Stimulated activated CD4-positive, alpha-beta T cell treated with anti-CD3 and anti-CD28 coated beads, Interleukin-2, amount 100 ng/mL, for 24 hours (primary cell): ENCODE measurements around the gene STARD10.
"Not testable (repeated sequence)": the region's sequence is repeated elsewhere in the genome, so short reads cannot be mapped to it uniquely, and the experiment has no call there.

Experiments used
- DNase-seq, 2 donors: peaks; one replicate each; pipeline ENCODE4 v3.0.0-alpha.2; 2020

The STARD10 gene

GRCh38 chr11:72825661-72826060 lies 31.8 kb upstream of the STARD10 start:
- no peak for DNase-seq

DNA sequence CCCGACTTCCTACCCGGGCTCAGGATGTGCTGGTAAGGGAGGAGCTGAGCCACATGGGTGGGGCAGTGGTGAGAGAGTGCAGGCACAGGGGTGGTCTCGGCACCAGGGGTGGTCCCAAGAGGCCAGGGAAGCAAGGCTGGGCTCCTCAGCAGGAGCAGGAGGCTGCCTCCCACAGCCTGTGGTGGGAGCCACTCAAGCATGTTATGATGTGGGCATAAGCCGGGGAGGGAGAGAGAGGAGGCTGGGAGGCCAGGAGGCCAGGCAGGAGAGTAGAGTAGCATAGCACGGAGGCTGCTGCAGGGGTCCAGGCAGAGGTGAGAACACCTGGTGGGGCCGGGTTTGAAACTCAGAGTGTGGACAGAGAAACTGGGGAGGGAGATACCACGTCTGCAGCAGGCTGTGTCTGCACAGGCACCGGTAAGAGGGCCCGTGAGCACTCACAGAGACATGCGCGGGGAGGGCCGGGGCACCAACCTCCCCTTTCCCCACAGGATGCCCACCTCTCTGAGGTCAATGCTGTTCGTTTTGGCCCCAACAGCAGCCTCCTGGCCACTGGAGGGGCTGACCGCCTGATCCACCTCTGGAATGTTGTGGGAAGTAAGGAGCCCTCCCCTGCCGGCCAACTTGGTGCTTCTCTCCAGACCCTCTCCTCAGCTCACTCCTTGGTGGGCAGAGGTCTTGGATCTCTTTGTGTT lies 31.1 kb upstream of the STARD10 start:
- no peak for DNase-seq

GRCh38 chr11:72824020-72824419 lies 30.2 kb upstream of the STARD10 start:
- DNase-seq = no peak

GRCh38 chr11:72823105-72823804 lies 29.4 kb upstream of the STARD10 start:
- DNase-seq = no peak

DNA sequence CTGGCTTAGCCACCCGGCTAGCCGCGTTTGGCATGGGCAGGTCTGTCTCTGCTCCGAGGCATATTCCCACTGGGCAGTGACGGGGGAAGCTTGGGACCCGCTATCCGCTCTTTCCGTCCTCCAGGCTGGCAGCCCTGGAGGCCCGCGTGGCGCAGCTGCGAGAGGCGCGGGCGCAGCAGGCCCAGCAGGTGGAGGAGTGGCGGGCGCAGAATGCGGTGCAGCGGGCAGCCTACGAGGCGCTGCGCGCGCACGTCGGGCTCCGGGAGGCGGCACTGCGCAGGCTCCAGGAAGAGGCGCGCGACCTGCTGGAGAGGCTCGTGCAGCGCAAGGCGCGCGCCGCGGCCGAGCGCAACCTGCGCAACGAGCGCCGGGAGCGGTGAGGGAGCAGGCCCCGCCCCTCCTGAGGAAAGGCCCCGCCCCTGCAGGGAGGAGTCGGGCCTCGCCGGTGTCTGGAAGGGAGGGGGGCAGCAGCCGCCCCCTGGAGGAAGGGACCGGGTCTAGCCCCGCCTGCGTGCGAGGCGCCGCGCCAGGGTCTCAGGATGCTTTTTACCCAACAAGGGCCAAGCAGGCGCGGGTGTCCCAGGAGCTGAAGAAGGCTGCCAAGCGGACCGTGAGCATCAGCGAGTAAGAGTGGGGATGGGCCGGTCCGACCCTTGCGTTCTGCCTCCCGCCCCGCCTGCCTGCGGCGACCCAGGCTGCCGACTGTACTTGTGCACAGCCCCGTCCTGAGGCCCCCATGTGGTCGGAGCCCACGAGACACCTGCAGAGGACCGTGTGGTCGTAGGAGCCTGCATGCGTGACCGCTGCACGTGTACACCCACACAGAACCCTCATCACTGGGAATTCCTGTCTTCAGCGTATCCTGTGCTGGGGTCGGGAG lies 28.3 kb upstream of the STARD10 start:
- peak; percentile 83 to 90 for DNase-seq

- DNase-seq = no peak
Measured at GRCh38 chr11:72821221-72821919, 27.5 kb upstream of the STARD10 start.

DNA sequence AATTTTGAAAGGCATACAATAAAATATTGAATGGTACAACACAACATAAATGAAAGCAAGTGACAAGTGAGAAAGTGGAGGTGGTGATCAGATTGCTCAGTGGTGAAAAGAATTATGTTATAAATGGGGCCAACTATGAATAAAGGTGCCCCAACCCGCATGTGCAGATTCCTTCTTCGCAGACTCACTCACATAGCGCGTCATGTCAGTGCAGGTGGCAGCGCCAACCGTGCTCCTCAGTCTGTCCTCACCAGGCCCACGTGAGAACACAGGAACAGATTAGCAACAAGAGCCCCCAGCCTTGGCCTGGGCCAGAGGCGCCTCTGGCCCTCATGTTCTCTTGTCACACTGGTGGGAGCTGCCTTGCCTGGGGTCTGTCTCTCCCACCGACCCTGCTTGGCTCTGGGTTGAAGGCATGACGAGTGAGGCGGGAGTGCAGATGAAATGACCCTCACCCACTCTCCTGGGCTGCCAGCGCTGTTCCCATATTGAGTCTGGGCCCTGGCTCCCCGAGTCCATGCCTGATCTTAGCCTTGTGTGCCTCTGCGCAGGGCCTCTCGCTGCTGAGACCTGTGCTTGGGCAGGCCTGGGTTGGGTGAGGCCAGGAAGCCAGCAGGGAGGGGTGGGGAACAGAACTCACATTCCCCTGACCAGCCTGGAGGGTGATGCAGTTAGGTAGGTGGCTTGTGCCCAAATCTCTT lies 26.7 kb upstream of the STARD10 start:
- no peak for DNase-seq

DNA sequence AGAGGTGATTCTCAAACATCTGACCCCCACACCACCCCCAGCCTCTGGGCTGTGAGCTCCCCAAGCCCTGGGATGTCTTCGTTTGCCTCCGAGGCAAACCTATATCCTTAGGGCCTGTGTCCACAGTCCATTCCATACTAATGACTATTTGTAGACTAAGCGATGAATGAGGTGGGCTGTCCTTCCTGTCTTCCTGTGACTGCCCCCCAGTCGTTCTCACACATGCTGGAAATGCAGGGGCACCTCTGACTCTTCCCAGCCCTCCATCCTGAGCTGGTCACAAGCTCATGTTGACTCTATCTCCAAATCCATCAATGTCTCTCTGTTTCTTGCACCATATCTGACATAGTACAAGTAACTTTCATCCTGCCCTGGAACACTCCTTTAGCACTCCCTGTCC lies 25.1 kb upstream of the STARD10 start:
- no peak for DNase-seq

DNA sequence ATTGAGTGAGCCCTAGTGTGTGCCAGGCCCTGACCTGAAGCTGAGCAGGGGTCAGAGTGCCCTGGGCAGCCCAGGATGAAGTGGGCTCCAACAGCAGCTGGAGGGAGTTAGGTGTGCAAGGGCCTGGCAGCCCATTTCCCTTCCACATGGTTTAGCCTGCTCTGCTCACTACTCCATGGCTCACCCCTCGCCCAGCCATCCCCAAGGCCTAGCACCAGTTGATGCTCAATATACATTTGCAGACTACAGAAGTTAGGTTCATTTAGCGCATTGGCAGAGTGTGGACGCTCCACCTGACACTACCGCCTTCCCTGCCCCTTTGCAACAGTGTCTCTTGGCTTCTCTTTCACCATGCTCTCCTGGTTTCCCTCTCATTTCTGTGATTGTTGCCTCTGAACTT lies 24.1 kb upstream of the STARD10 start:
- DNase-seq = no peak

- no peak for DNase-seq
Measured at GRCh38 chr11:72816404-72816990, 22.6 kb upstream of the STARD10 start.

GRCh38 chr11:72815110-72815618 lies 21.3 kb upstream of the STARD10 start:
- no peak for DNase-seq

DNA sequence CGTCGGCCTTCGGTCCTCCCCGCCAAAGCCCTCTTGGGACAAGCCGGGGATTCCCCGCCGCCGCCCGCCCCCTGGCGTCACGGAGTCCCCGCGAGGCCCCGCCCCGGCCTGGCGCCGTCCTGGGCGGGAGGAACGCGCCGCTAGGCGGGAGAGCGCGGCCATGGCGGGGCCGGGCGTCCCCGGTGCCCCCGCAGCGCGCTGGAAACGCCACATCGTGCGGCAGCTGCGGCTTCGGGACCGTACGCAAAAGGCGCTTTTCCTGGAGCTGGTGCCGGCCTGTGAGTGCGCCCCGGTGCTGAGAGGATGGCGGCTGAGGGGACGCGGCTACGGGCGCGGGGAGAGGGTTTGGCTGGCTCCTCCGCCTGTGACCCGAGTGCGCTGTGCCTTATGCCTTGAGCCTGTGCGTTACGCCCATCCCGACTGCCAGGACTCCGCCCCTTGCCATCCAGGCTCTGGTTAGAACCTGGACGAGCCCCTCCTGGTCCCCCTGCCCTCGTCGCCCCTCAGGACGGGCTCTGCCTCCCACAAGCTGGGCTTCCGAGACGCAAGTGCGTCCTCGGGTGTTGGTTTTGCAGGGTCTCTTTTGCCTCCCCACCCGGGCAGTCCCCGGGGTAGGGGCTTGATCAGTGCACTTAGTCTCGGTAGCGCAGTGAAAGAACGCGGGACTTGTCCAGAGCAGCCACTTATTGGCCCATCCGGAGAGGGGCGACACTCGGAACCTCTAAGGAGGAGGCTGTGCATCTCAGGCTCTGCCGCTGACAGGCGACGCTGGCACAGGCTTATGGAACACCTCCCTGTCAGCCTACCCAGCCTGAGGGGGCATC lies 20.7 kb upstream of the STARD10 start, which contains the start of gene ATG16L2:
Gene ATG16L2 (plus strand): TSS at position 126 of the 824 bp plus-strand sequence. CDS start 35 bp downstream, at position 161.
- DNase-seq = peak; percentile 90 to 91

DNA sequence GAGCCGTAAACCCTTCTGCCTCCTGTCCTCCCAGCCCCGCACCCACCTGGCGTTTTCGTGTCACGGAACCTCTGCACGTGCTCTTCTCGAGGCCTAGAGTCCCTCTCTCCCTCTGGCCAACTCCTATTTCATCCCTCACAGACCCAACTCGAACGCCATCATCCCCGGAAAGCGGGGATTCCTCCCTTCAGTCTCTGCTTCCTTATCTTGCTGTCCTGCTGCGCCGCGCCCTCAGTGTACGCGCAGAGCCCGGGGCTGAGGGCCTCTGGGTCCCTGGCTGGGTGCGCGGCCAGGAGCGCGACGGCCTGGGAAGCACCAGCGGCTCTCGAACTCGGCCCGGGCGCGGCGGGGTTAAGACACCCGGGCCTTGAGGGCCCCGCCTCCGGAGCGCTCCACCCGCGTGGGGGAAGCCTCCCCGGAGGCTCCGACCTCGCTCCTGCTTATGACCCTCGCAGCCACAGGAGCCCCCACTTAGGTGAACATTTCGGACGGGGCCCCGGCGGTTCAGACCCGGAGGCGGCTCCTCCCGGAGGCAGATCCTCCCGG lies 20.0 kb upstream of the STARD10 start:
- DNase-seq = peak in 1 of 2 donors; percentile 84

DNA sequence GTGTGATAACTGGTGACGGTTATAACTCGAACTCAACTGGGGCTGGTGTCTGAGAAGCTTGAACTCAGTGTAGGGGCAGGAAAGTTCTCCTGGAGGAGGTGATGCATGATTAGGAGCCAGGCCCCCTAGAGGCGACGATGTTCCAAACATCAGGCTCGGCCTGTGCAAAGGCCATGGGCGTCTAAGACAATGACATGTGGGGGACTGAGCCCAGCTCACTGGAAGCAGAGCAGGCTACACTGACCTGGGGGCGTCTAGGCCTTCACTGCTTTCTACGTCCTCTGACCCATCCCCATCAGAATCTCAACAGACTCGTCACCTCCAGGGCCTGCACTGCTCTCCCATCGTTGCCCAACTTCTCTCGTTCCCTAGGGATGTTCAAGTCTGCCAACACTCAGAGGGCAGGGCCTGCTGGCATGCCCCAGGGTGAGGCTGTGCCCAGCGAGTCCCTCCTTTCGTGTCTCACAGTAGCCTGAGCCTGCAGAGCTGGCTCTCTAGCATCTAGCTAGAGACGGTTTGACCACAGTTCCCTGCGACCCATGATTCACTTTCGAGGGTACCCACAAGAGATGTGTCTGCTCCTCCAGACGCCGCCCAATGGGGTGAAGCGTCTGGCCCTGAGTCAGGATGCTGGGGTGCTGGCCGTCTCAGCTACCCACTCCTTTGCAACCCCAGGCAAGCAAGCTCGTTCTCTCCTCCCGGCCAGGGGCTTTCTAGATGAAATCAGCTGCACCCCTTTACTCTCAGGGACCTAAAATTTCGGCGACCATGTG lies 19.3 kb upstream of the STARD10 start:
- DNase-seq = peak; percentile 77 to 78

DNA sequence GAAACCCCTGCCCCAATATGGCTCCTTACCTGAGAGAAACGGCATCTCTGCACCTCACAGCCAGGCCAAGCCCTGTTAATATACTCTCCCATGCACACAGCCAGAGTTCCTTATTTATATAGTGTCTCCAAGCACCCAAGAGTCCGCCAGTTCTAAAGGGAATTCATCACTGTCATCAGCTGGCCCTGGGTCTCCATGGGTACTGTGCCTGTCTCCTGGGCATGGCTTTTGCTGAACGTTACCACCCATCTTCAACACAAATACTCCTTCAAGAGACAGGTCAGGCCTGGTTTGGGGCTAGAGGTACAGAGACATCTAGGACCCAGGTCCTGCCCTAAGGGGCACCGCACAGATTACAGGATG lies 18.7 kb upstream of the STARD10 start:
- DNase-seq = no peak

DNA sequence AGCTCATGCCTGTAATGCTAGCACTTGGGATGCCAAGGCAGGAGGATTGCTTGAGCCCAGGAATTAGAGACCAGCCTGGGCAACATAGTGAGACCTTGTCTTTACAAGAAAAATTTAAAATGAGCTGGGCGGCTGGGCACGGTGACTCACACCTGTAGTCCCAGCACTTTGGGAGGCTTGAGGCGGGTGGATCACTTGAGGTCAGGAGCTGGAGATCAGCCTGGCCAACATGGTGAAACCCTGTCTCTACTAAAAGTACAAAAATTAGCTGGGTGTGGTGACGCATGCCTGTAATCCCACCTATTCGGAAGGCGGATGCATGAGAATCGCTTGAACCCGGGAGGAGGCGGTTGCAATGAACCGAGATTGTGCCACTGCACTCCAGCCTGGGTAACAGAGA lies 17.8 kb upstream of the STARD10 start:
- not testable (repeated sequence) for DNase-seq

DNA sequence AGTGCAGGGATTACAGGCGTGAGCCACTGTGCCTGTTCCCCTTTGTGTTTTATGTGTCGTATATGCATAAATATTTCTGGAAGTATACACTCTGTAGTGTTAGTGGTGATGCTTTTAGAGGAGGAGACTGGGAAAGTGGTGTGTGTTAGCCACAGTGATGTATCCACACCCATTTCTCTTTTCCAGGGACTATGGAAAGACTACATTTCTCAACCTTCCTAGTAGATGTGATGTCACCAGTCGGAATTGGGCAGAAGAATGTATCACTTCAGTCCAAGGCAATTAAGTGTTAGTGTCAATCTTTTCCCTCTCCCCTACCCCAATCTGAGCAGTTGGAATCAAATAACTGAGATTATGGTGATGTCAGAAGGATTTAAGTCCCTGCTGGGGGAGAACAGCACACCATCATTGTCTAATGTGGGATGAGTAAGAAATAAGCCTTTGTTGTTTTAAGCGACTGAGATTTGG lies 14.5 kb upstream of the STARD10 start:
- DNase-seq = no peak

- no peak for DNase-seq
Measured at GRCh38 chr11:72807792-72808191, 13.9 kb upstream of the STARD10 start.

GRCh38 chr11:72807021-72807693 lies 13.3 kb upstream of the STARD10 start:
- no peak for DNase-seq
